GM21381 (cell line): Measurements from ENCODE around the gene SPEM1.
"Not testable (repeated sequence)": the region's sequence is repeated elsewhere in the genome, so short reads cannot be mapped to it uniquely, and the experiment has no call there.

Source experiments
- ATAC-seq: cut with Tn5 transposase; IDR thresholded peaks from one replicate; pipeline ENCODE4 v1.9.1; 2021; ENCODE audit warnings: mild to moderate bottlenecking, moderate library complexity; ENCODE audit not compliant: unreplicated experiment

SPEM1 gene

GRCh38 chr17:7467498-7467897 lies 47.4 kb downstream of the SPEM1 start:
- ATAC-seq, result no peak

GRCh38 chr17:7468290-7468689 lies 48.2 kb downstream of the SPEM1 start:
- no peak for ATAC-seq

GRCh38 chr17:7468804-7469389 lies 48.8 kb downstream of the SPEM1 start:
- ATAC-seq, result no peak

- not testable (repeated sequence) for ATAC-seq
These were observed 49.7 kb downstream of the SPEM1 start for GRCh38 chr17:7469843-7470242.

DNA sequence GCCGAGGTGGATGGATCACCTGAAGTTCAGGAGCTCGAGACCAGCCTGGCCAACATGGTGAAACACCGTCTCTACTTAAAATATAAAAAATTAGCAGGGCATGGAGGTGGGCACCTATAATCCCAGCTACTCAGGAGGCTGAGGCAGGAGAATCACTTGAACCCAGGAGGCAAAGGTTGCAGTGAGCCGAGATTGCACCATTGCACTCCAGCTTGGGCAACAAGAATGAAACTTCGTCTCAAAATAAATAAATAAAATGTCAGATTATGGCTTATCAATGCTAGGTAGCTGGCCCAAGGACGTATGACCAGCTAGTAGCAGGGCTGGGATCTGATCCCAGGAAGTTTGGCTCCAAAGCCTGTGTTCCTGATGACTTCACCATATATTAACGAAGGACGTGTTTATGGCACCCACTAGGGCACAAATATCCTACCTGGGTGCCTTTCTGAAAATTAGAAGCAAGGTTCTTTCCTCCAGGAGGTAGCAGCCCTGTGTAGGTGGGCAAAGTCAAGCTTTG lies 50.4 kb downstream of the SPEM1 start:
- ATAC-seq, result not testable (repeated sequence)
